ENCODE results near the gene IP6K2. TPM values are rescaled to one million over a fixed set of nuclear protein-coding genes. Genes with fewer than 3 reads are reported as not detected.
"Not testable (repeated sequence)": the region's sequence is repeated elsewhere in the genome, so short reads cannot be mapped to it uniquely, and the experiment has no call there.

Gene IP6K2, protein sequence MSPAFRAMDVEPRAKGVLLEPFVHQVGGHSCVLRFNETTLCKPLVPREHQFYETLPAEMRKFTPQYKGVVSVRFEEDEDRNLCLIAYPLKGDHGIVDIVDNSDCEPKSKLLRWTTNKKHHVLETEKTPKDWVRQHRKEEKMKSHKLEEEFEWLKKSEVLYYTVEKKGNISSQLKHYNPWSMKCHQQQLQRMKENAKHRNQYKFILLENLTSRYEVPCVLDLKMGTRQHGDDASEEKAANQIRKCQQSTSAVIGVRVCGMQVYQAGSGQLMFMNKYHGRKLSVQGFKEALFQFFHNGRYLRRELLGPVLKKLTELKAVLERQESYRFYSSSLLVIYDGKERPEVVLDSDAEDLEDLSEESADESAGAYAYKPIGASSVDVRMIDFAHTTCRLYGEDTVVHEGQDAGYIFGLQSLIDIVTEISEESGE
- total RNA-seq = 10 to 100 TPM; 43.4 to 51.1 TPM

DNA sequence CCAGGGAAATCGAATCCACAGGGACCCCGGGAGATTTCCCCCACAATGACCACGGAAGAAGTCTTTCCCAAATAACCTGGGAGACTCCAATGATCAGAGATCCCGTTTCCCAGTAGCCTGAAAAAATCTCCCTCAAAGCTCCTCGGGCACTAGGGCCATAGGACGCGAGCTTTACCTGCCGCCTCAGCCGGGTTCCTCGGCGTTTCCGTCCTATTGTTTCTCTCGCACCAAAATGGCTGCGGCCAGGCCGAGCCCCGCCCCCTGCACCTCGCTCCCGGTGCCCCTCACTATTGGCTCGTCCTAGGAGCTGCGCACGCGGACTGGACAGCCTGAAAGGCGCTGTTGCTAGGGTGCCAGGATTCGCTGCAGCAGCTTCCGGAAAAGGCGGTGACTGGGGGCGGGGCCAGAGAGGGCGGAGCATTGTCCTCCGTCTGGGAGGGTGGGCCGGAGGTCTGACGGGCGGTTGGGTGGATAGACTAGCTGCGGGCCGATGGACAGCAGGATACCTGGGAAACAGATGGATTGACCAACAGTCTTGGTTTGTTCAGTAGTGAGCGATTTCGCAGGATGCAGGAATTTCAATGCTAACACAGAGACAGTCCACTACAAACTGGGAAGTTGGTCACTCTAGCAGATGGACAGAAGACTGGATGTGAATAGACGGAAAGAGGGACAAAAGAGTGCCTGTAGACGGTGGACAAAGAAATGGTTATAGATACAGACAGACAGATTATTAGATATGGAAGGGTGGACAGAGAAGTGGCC lies at the start of gene IP6K2:
Gene IP6K2 (minus strand): TSS at position 240 of the 765 bp plus-strand sequence. CDS start 21,930 bp downstream, outside the sequence.
- peak; percentile 100 for ATAC-seq (replicated peaks)
- Mint-ChIP-seq H3K27ac (peak within 1 kb of the TSS; percentile 93), H3K4me1 (peaks cover 16% of the 10 kb centered on the region), H3K9me3 (peaks cover 3% of the 10 kb centered on the region), H3K36me3 (ENCODE audit: low read depth) (peaks cover 50% of the 10 kb centered on the region), H3K4me3 (peak within 1 kb of the TSS; percentile 90), H3K27me3 (no peaks in the 10 kb centered on the region)

DNA sequence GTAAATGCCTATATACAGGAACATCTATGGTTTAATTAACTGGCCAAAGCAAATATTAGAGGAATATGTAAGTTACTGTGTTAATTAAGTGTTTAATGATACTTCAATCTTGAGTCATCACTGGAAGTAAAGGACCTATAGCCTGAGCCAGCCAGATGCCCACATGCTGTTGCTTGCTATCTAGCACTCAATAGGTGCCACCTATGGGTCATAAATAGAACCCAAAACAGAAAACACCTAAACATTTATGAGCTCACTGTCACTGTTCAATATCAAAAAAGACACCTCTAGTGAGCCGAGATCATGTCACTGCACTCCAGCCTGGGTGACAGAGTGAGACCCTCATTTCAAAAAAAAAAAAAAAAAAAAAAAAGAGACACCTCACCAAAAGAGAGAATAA lies 48.4 kb upstream of the IP6K2 start:
- H3K4me1 Mint-ChIP-seq = no peaks in the 10 kb centered on the region
- H3K27me3 Mint-ChIP-seq = no peaks in the 10 kb centered on the region
- no peak for ATAC-seq (replicated peaks)
- H3K27ac Mint-ChIP-seq = peak overlapping the region; percentile 5
- no peak overlapping the region for H3K4me3 Mint-ChIP-seq
- peaks cover 55% of the 10 kb centered on the region for H3K36me3 Mint-ChIP-seq (ENCODE audit: low read depth)
- H3K9me3 Mint-ChIP-seq = no peaks in the 10 kb centered on the region

DNA sequence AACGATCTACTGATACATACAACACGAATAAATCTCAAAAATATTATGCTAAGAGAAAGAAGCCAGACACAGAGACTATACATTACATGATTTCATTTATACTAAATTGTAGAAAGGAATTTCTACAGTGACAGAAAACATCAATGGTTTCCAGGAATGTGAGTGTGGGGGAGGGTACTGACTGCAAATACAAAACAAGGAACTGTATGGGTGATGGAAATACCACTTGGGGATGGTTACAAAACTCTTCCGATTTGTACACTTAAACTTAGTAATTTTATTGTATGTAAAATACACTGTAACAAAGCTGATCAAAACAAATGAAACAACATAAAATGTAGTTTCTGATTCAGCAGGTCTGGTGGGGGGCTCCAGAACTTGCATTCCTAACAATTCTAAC lies 45.8 kb upstream of the IP6K2 start:
- Mint-ChIP-seq H3K9me3 (no peaks in the 10 kb centered on the region), H3K27ac (peak overlapping the region; percentile 42), H3K4me1 (no peaks in the 10 kb centered on the region)

DNA sequence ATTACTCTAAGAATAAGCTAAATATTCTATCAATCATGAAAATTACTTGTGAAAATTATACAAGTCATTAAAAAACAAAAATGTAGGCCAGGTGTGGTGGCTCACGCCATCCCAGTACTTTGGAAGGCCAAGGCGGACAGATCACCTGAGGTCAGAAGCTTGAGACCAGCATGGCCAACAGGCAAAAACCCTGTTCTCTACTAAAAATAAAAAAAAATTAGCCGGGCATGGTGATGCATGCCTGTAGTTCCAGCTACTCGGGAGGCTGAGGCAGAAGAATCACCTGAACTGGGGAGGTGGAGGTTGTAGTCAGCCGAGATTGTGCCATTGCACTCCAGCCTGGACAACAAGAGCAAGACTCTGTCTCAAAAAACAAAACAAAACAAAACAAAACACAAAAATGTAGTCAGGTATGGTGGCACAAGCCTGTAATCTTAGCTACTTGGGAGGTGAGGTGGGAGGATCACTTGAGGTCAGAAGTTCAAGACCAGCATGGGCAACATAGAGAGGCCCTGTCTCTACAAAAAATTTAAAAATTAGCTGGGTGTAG lies 43.0 kb upstream of the IP6K2 start:
- H3K27me3 Mint-ChIP-seq; H3K4me1 Mint-ChIP-seq; ATAC-seq (replicated peaks); H3K4me3 Mint-ChIP-seq; H3K27ac Mint-ChIP-seq; H3K9me3 Mint-ChIP-seq: not testable (repeated sequence)
- H3K36me3 Mint-ChIP-seq (ENCODE audit: low read depth) = peaks cover 81% of the 10 kb centered on the region

More for the DNA sequence above, 45.8 kb upstream of the IP6K2 start:
- Mint-ChIP-seq H3K27me3 (no peaks in the 10 kb centered on the region), H3K4me3 (no peak overlapping the region), H3K36me3 (ENCODE audit: low read depth) (peaks cover 65% of the 10 kb centered on the region)
- no peak for ATAC-seq (replicated peaks)

DNA sequence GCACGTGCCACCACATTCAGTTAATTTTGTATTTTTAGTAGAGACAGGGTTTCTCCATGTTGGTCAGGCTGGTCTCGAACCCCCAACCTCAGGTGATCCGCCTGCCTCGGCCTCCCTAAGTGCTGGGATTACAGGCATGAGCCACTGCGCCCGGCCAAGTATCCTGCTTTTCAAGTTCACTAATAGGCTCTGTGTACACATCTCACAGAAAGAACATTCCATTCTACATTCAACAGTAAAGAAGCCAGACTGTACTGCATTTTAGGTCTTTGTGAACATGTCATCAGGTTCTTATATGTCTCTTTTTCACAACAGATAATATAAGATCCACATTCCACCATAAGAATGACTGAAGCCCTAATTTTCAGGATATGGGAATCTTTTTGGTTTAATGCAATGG lies 42.5 kb upstream of the IP6K2 start:
- H3K4me3 Mint-ChIP-seq; H3K27me3 Mint-ChIP-seq; ATAC-seq (replicated peaks); H3K9me3 Mint-ChIP-seq; H3K4me1 Mint-ChIP-seq; H3K27ac Mint-ChIP-seq: not testable (repeated sequence)
- peaks cover 77% of the 10 kb centered on the region for H3K36me3 Mint-ChIP-seq (ENCODE audit: low read depth)

DNA sequence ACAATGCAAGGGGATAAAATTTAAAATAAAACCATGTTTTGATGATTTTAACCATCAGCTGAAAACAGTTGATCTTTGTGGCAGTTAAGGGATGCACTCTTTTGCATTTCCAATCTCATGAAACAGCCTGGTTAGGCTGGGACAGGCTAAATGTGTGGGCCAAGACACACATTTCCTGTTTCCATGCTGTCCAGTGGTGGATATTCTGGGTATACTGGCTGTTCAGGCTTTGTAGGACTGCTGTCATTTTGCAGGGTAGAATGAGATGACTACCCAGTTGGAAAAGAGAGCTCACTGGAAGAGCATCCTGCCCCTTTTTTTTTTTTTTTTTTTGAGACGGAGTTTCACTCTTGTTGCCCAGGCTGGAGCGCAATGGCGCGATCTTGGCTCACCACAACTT lies 42.0 kb upstream of the IP6K2 start:
- peaks cover 72% of the 10 kb centered on the region for H3K36me3 Mint-ChIP-seq (ENCODE audit: low read depth)
- ATAC-seq (replicated peaks) = no peak
- H3K4me1 Mint-ChIP-seq = peaks cover 5% of the 10 kb centered on the region
- H3K27ac Mint-ChIP-seq = peak overlapping the region; percentile 48
- no peaks in the 10 kb centered on the region for H3K9me3 Mint-ChIP-seq
- no peaks in the 10 kb centered on the region for H3K27me3 Mint-ChIP-seq
- no peak overlapping the region for H3K4me3 Mint-ChIP-seq

DNA sequence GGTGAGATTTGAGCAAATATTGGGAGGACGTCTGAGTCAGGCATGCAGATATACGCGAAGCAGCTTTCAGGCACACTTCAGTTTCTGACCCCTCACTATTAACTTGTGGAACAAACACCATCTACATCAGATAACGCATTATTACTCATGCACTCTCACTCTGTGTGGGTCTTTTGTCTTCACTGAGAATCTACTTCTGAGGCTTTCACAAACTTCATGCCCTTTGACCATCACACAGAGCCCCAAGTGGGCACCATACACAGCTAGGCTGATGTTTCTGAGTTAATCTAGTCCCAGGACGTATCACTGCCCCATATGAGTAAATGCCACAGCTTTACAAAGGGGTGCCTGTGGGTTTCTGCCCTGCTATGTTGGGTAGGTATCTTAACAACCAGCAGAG lies 39.6 kb upstream of the IP6K2 start:
- H3K27ac Mint-ChIP-seq = peak overlapping the region; percentile 77
- H3K4me1 Mint-ChIP-seq = peaks cover 5% of the 10 kb centered on the region
- no peak overlapping the region for H3K4me3 Mint-ChIP-seq
- no peaks in the 10 kb centered on the region for H3K27me3 Mint-ChIP-seq
- peaks cover 55% of the 10 kb centered on the region for H3K36me3 Mint-ChIP-seq (ENCODE audit: low read depth)
- ATAC-seq (replicated peaks) = peak; percentile 84
- no peaks in the 10 kb centered on the region for H3K9me3 Mint-ChIP-seq

DNA sequence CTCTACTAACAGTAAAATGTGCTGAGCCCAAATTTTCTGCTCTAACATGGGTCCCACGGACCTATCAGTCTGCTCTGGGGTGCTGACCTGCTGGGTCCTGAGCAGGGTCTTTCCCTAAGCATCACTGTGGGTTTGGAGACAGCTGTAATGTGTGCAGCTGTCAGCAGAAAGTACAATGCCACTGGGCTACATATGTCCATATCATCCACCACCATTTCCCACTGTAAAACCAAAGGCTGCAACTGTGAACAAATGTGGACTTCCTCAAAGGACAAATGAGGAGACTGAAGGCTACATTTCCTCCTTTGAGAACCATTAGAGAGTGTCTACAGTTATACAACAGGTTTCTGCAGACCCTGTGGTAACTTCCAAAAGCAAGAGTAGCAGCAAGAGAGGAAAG lies 33.8 kb upstream of the IP6K2 start:
- no peaks in the 10 kb centered on the region for H3K4me1 Mint-ChIP-seq
- H3K9me3 Mint-ChIP-seq = no peaks in the 10 kb centered on the region
- no peak overlapping the region for H3K27ac Mint-ChIP-seq
- no peaks in the 10 kb centered on the region for H3K27me3 Mint-ChIP-seq
- H3K36me3 Mint-ChIP-seq (ENCODE audit: low read depth) = peaks cover 57% of the 10 kb centered on the region
- no peak for ATAC-seq (replicated peaks)
- H3K4me3 Mint-ChIP-seq = no peak overlapping the region

DNA sequence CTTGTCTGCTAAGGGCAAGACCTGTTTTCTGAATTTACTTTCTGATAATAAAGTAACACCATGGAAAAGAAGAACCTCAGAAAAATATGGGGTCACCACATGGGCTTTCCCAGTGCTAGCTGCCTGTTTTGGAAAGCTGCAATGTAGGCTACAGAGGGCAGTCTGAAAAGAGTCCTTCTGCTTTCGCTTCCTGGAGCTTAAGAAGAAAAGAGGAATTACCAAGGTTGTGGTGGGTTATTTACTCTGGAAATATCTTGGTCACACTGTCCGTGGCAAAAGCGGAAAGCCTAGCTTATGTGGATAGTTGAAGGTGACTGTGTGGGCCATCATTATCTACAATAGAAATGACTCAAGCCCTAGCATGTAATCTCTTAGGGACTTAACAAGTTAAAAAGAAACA lies 31.7 kb upstream of the IP6K2 start:
- no peak overlapping the region for H3K27ac Mint-ChIP-seq
- H3K27me3 Mint-ChIP-seq = no peaks in the 10 kb centered on the region
- no peak overlapping the region for H3K4me3 Mint-ChIP-seq
- H3K36me3 Mint-ChIP-seq (ENCODE audit: low read depth) = peaks cover 50% of the 10 kb centered on the region
- no peak for ATAC-seq (replicated peaks)
- H3K4me1 Mint-ChIP-seq = no peaks in the 10 kb centered on the region
- H3K9me3 Mint-ChIP-seq = no peaks in the 10 kb centered on the region

DNA sequence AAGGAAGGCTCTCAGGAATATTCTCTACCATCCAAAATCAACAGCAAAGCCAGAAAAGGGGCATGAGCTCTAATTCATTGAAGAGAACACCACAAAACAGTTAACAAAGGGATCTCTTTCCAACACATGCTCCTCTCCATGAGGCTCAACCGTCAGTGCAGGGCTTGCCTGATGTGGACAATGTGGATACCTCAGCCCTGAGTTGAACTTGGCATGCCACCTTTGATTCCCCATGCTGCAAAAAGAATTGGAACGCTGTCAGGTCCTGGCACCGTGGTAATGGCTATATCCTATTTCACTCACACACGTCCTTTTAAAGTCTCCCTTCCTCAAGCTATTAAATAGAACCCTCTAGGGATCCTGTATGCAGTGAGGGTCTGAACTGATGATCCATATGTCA lies 30.7 kb upstream of the IP6K2 start:
- ATAC-seq (replicated peaks) = no peak
- peaks cover 44% of the 10 kb centered on the region for H3K36me3 Mint-ChIP-seq (ENCODE audit: low read depth)
- H3K9me3 Mint-ChIP-seq = no peaks in the 10 kb centered on the region
- H3K27ac Mint-ChIP-seq = no peak overlapping the region
- no peaks in the 10 kb centered on the region for H3K4me1 Mint-ChIP-seq
- no peak overlapping the region for H3K4me3 Mint-ChIP-seq
- H3K27me3 Mint-ChIP-seq = no peaks in the 10 kb centered on the region

DNA sequence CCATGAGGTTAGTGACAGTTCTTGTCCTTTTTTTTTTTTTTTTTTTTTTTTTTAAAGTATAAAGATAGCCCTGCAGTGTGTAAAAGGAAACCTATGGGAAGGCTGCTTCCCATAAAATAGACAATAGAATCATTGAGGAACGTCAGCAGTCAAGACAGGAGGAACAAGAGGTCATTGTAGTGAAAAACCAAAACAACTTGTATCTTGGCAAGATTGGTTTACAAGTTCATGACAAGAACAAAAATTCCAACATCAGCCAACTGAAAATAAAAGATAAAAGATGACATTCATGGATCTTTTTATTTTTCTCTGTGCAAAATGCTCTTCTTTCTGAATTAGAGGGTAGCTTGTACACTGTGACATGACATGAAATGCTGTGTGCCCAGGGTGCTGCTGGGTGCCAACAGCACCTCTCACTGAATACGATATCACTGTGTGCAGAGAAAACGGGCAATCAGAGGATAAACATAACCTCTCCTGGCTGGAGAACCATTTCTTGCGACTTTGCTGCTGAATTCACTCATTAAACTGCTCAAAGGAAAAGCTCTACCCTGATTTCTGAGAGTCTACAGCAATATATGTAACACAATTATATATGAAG lies 30.1 kb upstream of the IP6K2 start:
- Mint-ChIP-seq H3K9me3 (no peaks in the 10 kb centered on the region), H3K36me3 (ENCODE audit: low read depth) (peaks cover 44% of the 10 kb centered on the region), H3K4me3 (no peak overlapping the region), H3K27ac (no peak overlapping the region), H3K27me3 (no peaks in the 10 kb centered on the region), H3K4me1 (no peaks in the 10 kb centered on the region)
- no peak for ATAC-seq (replicated peaks)

DNA sequence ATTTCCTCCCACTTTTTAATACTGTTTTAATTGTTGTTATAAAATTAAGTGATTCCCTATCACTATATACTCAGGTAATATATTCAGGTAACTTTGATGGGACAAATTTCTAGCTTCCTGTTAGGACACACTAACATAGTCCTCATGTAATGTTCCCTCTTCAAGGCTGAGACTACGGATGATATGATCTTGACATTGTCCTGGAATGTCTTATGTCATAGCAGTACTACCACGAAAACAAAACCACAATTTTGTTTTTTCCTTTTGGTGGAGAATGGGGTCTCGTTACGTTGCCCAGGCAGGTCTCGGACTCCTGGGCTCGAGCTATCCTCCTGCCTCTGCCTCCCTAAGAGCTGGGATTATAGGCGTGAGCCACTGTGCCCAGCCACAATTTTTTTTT lies 26.8 kb upstream of the IP6K2 start:
- Mint-ChIP-seq H3K27me3 (no peaks in the 10 kb centered on the region), H3K27ac (no peak overlapping the region), H3K4me3 (no peak overlapping the region), H3K9me3 (no peaks in the 10 kb centered on the region), H3K36me3 (ENCODE audit: low read depth) (peaks cover 24% of the 10 kb centered on the region), H3K4me1 (no peaks in the 10 kb centered on the region)
- no peak for ATAC-seq (replicated peaks)

DNA sequence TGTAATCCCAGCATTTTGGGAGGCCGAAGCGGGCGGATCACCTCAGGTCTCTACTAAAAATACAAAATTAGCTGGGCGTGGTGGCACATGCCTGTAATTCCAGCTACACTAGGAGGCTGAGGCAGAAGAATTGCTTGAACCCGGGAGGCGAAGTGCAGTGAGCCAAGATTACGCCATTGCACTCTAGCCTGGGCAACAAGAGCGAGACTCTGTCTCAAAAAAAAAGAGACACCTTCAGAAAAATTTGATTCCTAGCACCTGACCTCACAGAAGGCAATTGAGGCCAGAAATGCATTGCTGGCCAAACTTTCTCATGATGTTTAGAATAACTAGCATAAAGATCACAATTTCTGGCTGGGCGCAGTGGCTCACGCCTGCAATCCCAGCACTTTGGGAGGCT lies 24.2 kb upstream of the IP6K2 start:
- H3K4me1 Mint-ChIP-seq; H3K27ac Mint-ChIP-seq; H3K27me3 Mint-ChIP-seq; H3K4me3 Mint-ChIP-seq; ATAC-seq (replicated peaks); H3K9me3 Mint-ChIP-seq; H3K36me3 Mint-ChIP-seq (ENCODE audit: low read depth): not testable (repeated sequence)

DNA sequence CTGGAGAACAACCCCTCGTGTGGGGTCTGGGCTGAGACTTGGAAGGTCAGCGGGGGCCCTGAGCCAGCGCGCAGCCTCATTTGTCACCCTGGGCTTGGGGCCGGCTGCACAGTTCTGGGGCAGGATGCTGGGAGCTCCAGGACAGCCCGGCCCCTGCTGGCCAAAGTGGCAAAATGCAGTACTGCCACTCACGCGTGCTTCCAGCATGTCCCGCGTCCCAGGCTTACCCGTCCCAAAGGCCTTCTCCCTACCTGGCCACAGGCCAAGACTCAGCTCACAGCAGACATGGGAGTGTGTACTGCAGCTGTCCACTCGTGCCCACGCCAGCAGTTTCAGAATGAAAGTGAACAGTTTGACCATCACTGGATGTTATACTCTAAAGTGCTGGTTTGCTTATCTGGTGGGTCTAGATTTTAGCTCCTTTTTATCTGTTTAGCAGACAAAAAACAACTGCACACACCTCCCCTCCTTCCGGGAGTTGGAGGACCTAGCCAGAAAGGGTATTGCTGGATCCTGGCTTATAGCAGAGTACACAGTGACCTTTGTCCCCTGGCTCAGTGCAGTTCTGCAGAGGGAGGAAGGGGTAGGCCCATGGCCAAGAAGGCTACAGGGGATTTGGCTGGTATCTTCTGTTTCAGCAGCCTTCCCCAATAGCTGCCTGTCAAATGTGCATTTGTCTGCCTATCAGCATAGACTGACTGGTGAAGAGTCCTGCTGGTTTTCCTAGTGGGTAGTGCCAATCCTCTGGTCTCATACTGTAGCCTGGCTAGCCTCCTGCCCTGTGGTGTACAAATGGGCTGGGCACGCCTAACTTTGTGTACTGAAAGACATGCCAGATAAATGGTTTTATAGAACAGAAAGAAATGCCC lies 23.2 kb upstream of the IP6K2 start:
- H3K36me3 Mint-ChIP-seq (ENCODE audit: low read depth) = no peaks in the 10 kb centered on the region
- no peaks in the 10 kb centered on the region for H3K9me3 Mint-ChIP-seq
- no peak overlapping the region for H3K27ac Mint-ChIP-seq
- H3K4me3 Mint-ChIP-seq = no peak overlapping the region
- no peaks in the 10 kb centered on the region for H3K4me1 Mint-ChIP-seq
- no peaks in the 10 kb centered on the region for H3K27me3 Mint-ChIP-seq
- peak; percentile 96 for ATAC-seq (replicated peaks)
